LNCAP (cell line): Measurements from ENCODE around the gene MMP14.

Source experiments
- TF ChIP-seq, protein P1 (sequence below): fragments of 450-650 bp; IDR thresholded peaks from 2 replicates; pipeline ENCODE4 v1.5.1; 2017; ENCODE audit warnings: mild to moderate bottlenecking

MMP14 gene

DNA sequence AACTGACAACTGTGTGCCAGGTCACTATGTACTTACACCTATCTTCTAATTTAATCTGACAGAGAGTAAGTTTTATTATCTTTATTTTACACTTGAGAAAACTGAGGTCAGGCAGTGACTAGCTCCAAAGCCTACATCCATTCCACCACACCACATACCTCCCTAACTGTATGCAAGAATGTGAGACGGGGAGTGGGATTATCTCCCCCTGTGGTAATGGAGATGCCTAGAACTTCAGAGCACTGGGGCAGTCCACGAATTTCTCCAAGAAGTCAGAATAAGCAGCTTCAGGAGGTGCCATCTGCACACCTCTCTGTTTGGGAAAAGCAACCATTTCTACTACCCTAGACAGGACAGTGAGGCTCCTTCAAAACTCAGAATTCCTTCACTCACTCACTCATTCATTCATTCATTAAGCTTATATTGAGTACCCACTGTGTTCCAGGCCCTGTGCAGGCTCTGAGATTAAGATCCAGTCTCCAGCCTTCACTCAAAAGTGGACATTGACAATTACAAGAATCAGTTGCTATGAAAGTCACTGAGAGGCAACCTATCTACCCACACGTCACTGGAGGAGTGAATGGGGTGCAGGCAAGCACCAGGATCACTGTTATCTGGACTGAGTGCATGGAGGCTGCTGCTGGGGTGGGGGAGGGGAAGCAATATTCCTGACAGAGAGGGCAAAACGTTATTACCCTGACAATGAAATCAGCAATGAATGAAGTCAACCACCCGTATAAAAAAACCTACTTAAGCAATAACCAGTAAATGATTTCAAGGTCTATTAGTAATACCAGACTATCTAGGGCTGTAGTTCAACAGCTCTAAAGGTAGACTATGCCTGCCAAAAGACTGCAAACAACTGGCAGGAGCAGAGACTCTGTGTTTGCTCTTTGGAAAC lies 39.1 kb upstream of the MMP14 start:
- TF ChIP-seq, protein P1, sequence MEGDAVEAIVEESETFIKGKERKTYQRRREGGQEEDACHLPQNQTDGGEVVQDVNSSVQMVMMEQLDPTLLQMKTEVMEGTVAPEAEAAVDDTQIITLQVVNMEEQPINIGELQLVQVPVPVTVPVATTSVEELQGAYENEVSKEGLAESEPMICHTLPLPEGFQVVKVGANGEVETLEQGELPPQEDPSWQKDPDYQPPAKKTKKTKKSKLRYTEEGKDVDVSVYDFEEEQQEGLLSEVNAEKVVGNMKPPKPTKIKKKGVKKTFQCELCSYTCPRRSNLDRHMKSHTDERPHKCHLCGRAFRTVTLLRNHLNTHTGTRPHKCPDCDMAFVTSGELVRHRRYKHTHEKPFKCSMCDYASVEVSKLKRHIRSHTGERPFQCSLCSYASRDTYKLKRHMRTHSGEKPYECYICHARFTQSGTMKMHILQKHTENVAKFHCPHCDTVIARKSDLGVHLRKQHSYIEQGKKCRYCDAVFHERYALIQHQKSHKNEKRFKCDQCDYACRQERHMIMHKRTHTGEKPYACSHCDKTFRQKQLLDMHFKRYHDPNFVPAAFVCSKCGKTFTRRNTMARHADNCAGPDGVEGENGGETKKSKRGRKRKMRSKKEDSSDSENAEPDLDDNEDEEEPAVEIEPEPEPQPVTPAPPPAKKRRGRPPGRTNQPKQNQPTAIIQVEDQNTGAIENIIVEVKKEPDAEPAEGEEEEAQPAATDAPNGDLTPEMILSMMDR: no peak

DNA sequence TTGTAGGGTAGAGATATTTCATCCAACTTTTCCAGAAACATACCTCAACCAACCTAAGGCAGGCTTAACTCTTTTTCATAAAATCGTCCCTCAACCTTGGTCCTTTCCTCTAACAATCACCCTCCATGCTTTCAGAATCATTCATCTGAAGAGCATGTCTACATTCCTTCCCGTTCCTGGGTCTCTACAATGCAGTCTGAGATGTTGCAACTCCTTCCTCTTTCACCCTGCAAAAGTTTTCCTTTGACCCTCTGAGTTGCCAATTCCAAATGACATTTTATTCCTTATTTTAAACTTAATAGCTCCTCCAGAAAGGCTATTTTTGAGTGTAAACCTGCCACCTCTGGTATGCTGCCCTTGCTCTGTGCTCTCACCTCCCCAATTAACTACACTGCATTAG lies 37.9 kb upstream of the MMP14 start:
- TF ChIP-seq, protein P1: no peak

- TF ChIP-seq, protein P1: no peak
Measured at GRCh38 chr14:22800346-22800745, 36.0 kb upstream of the MMP14 start.

- TF ChIP-seq, protein P1: no peak
Measured at GRCh38 chr14:22801716-22802115, 34.7 kb upstream of the MMP14 start.

DNA sequence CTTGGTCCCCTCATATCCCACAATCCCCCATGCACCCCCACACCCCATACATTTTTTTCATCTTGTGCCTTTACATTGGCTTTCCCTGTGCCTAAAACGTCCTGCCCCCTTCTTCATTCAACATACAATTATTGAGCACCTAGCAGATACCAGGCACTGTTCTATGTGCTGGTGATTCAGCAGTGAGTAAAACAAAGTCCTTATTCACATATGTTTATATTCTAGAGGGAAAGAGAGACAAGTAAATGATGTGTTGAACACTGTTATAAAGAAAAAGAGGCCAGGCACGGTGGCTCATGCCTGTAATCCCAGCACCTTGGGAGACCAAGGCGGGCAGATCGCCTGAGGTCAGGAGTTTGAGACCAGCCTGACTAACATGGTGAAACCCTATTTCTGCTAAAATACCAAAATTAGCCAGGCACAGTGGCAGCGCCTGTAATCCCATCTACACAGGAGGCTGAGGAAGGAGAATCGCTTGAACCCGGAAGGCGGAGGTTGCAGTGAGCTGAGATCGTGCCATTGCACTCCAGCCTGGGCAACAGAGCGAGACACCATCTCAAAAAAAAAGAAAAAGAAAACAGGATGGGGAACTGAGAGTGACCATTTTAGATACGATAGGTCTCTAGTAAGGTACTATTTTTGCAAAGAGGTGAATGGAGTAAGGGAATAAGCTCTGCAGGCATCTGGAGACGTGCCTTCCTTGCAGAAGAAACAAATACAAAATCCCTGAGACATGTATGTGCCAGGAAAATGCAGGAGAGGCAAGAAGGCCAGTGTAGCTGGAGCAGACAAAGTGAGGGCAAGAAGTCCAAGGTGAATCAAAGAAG lies 33.3 kb upstream of the MMP14 start:
- TF ChIP-seq, protein P1: no peak

- TF ChIP-seq, protein P1: no peak
Measured at GRCh38 chr14:22803687-22803974, 32.8 kb upstream of the MMP14 start.

DNA sequence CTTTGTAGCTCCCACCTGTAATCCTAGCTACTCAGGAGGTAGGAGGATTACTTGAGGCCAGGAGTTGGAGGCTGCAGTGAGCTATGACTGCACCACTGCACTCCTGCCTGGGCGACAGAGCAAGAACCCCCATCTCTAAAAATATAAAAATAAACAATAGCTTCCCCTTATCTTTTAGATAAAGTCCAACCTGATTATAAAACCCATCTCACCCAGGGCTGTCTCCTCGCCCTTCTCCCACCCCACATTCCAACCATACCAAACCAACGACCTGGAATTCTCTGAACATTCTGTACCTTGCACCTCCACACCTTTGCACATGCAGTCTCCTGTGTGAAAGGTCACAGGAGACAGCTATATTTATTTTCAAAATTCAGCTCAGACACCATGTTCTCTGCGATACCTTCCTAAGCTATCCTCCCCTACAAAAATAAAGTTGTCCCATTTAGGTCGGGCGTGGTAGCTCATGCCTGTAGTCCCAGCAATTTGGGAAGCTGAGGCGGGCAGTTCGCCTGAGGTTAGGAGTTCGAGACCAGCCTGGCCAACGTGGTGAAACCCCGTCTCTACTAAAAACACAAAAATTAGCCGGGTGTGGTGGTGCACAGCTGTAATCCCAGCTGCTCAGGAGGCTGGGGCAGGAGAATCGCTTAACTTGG lies 28.8 kb upstream of the MMP14 start:
- TF ChIP-seq, protein P1: no peak
